Keratinocyte (primary cell): Measurements from ENCODE around the gene GFI1B.

Experiments used
- EZH2 ChIP-seq: IDR thresholded peaks from one replicate; pipeline ENCODE4 v1.6.1; 2012; ENCODE audit warnings: inconsistent platforms, mild to moderate bottlenecking, low read length, moderate library complexity
- TF ChIP-seq, protein P1 (sequence below), 3 experiments: IDR thresholded peaks in 1 of 3; conservative IDR thresholded peaks in 1 of 3; optimal IDR thresholded peaks in 1 of 3; 2 replicates in 2 of 3; 3 replicates in 1 of 3; pipeline versions ENCODE3 to v1.5.1; 2011; ENCODE audit warnings: low read length in 3 of 3, mild to moderate bottlenecking in 3 of 3, moderate library complexity in 2 of 3, control low read depth in 1 of 3, inconsistent platforms in 1 of 3; ENCODE audit not compliant: insufficient read depth in 2 of 3; ENCODE audit errors: extremely low read depth in 1 of 3

- TF ChIP-seq, protein P1, sequence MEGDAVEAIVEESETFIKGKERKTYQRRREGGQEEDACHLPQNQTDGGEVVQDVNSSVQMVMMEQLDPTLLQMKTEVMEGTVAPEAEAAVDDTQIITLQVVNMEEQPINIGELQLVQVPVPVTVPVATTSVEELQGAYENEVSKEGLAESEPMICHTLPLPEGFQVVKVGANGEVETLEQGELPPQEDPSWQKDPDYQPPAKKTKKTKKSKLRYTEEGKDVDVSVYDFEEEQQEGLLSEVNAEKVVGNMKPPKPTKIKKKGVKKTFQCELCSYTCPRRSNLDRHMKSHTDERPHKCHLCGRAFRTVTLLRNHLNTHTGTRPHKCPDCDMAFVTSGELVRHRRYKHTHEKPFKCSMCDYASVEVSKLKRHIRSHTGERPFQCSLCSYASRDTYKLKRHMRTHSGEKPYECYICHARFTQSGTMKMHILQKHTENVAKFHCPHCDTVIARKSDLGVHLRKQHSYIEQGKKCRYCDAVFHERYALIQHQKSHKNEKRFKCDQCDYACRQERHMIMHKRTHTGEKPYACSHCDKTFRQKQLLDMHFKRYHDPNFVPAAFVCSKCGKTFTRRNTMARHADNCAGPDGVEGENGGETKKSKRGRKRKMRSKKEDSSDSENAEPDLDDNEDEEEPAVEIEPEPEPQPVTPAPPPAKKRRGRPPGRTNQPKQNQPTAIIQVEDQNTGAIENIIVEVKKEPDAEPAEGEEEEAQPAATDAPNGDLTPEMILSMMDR (optimal IDR thresholded peaks at IDR 0.05 in 1 of 3, IDR thresholded peaks at IDR 0.05 in 1 of 3, conservative IDR thresholded peaks at IDR 0.05 in 1 of 3; ENCODE audit: extremely low read depth in 1 of 3, insufficient read depth in 2 of 3, low read length in 3 of 3) = no peak
- TF ChIP-seq EZH2 = no peak
Observed at GRCh38 chr9:133008406-133008805, 29.9 kb downstream of the GFI1B start.
